UCSD-AML1 (cell line): ENCODE measurements around the gene OVCH2.
"Not testable (repeated sequence)": the region's sequence is repeated elsewhere in the genome, so short reads cannot be mapped to it uniquely, and the experiment has no call there.

Experiments
- DNase-seq: peaks from one replicate; lab custom pipeline; 2025; ENCODE audit not compliant: unreplicated experiment; lab: John Stamatoyannopoulos, UW

OVCH2 gene

GRCh38 chr11:7671347-7672215 lies 34.7 kb downstream of the OVCH2 start:
- DNase-seq, result no peak

GRCh38 chr11:7670641-7671040 lies 35.6 kb downstream of the OVCH2 start:
- DNase-seq, result no peak

GRCh38 chr11:7668911-7669310 lies 37.4 kb downstream of the OVCH2 start:
- no peak for DNase-seq

- no peak for DNase-seq
Observed at GRCh38 chr11:7668464-7668863, 37.8 kb downstream of the OVCH2 start.

DNA sequence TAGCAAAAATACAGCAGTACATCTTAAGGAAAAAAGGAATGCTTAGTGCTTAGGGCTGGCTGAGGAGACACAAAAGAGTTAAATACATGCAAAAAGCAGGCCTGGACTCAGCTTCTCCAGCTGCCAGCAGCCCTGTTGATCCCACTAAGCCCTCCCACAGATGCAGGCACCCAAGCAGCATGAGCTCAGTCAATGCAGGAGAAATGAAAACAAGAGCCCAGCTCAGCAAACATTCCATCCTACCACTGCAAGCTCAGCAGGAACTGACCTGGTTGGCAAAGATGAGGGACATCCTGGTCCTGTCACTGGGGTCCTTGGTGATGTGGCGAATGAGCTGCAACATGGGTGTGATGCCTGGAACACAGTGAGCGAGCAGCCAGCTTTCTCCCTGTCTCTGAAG lies 38.8 kb downstream of the OVCH2 start:
- no peak for DNase-seq

GRCh38 chr11:7666292-7666866 lies 39.9 kb downstream of the OVCH2 start:
- DNase-seq, result no peak

GRCh38 chr11:7665473-7666291 lies 40.6 kb downstream of the OVCH2 start:
- DNase-seq, result peak; percentile 70

- no peak for DNase-seq
Observed at GRCh38 chr11:7664867-7665266, 41.4 kb downstream of the OVCH2 start.

GRCh38 chr11:7663531-7663930 lies 42.7 kb downstream of the OVCH2 start:
- not testable (repeated sequence) for DNase-seq

DNA sequence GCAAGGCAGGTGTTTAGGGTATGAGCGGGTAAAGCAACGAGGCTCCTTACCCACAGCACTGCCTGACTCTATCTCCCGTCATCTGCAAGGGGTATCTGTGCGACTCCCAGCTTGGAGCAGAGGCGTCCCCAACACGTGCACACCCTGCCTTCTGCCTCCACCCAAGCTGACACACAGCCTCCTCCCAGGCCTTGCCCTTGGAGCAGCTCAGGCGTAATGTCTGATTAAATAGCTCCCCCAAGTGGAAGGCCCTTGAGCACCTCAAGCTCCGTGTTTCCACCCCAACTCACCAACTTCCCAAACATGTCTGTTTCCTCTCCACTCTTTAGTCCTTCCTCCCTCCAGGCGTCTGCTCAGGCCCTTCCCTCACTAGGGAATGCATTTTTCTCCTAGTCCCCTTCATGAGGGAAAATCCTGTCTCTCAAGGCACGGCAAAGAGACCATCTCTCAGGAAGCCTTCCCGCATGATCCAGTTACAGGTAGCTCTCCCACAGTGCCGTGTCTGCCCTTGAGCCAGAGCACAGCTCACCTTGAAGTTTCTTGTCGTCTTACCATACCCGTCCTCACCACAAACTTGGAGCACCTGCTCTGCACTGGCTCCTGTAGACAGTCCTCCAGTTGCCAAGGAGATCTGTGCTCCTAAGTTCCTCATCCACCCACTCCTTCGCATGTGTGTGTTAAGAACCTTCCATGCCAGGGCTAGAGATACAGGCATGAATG lies 48.8 kb downstream of the OVCH2 start:
- DNase-seq, result peak; percentile 29

DNA sequence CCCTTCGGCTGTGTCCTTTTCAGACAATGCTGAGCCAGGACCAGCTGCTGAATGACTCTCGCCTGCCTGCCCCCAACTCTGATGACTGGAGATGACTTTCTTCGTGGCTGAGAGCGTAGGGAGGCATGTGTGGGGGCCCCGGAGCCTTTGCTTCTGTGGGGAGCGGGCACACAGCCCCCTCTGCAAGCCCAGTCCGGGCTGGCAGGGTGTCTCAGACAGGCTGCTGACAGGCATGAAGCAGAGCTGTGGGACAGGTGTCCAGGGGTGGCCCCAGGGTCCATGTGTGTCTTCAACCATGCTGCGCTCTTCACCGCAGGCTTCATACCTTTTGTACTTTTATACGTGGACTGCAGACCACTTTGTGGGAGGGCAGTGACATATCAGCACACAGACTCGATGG lies 49.6 kb downstream of the OVCH2 start:
- no peak for DNase-seq

DNA sequence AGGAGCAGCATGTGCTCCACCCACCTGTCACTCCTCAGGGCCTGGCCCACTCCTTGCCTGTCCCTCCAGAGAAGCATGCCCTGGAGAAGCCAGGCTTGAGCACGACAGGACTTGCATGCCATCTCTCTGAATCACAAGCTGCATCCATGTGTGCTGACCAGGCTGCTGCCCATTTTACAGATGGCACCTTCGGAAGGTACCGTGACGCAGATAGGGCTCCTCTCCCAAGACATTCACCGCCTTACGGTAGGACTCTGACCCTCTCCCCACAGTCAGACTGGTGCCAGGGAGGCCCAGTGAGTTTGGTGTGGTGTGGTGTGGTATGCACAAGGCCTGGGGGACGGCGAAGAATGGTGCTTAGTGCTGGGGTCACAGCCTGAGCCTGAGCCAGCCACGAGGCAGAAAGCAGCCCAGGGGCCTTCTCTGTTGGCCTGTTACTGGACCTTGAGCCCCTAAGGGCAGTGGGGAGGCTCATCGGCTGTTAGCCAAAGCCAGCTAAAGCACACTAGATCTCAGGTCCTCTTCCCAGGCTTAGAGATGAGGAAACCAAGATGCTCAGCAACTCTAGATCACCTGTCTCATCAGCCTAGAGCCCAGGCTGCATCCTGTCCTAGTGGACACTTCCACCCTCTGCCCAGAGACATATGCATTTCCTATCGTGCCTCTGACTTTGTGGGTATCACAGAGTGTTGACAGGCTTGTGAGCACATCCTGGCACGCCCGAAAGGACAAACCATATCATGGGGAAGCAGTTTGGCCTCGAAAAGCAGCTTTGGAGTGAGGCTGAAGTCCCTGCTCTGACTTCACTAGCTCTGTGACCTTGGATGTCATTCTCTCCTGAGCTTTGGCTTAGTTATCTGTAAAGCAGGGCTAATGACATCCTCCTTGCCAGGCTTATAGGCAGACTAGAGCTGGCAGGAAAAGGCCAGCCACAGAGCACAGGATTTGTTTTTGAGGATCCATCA lies 50.7 kb downstream of the OVCH2 start:
- no peak for DNase-seq

- no peak for DNase-seq
Observed at GRCh38 chr11:7654195-7654705, 52.0 kb downstream of the OVCH2 start.

DNA sequence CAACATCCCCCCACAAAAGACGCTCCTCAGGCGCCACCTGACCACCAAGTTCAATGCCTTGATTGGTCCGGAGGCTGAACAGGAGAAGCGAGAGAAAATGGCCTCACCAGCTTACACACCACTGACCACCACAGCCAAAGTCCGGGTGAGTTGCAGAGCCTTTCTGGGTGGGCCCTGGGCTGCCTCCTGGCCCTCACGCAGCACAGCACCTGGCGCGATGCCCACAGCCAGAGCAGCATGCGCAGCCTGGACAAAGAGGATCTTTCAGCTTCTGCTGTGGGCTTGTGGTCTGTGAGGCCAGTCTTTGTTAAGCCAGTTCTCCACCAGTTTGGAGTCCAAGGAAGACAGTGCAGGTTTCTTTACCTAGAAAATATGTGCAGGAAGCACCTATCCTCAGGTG lies 54.6 kb downstream of the OVCH2 start:
- DNase-seq, result no peak

GRCh38 chr11:7651140-7651551 lies 55.1 kb downstream of the OVCH2 start:
- DNase-seq, result no peak

GRCh38 chr11:7648264-7648663 lies 58.0 kb downstream of the OVCH2 start:
- DNase-seq, result no peak

DNA sequence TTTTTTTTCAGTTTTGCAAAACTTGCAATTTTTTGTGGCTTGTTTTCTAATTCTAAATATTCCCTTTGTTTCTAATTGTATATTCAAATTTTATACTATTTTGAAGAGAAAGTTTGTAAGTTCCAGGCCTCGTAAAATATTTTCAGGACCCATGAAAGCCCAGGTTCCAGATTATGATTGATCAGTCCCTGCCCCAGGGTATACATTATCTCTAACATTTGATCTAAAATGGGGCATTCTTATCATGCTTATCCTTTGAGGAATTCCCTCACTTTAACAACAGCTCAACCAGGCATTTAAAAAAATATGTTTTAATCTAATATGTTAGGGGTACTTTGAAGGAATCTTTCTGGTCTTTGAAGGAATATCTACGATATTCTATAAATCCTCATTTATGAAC lies 59.4 kb downstream of the OVCH2 start:
- no peak for DNase-seq

DNA sequence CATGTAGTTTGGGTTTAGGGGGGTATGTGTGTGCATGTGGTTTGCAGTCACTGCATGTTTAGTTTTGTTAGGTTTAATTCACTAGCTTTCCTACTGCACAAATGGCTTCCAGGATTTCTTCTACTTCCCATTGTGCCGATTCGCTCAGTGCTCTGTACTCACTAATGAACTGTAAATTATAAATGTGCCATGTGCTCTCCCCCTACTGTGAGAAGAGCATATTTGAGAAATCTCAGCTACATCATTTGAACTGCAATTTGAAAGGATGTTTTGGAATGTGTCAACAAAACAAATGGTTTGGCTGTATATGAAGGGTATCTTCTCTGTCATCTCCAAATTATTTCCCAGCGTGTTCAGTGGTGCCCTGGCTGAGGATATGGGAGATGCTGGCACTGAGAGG lies 61.1 kb downstream of the OVCH2 start:
- no peak for DNase-seq

- no peak for DNase-seq
Observed at GRCh38 chr11:7643314-7643713, 63.0 kb downstream of the OVCH2 start.

GRCh38 chr11:7642747-7643146 lies 63.5 kb downstream of the OVCH2 start:
- no peak for DNase-seq
